B cell (primary cell): ENCODE data around the gene C1QBP. TPM values are rescaled to one million over a fixed set of nuclear protein-coding genes. Genes with fewer than 3 reads are reported as not detected.
A peak's percentile ranks its signal among the peaks of the same experiment; 100 is the strongest.

ENCODE experiments used
- ATAC-seq: fragments of 200-7000 bp; cut with Tn5 transposase; one replicate; pipeline ENCODE4 v1.10.0; 2021; ENCODE audit warnings: low read depth, mild to moderate bottlenecking, moderate number of reproducible peaks, moderate library complexity
- CTCF ChIA-PET: fragments of 350-600 bp; sonication (Branson Sonifier 250); formaldehyde crosslinking; loops from one replicate; lab custom pipeline; 2021; ENCODE audit warnings: antibody characterized with exemption, inconsistent platforms; lab: Charles Lee
- POLR2A ChIA-PET: fragments of 350-600 bp; sonication (Branson Sonifier 250); formaldehyde crosslinking; loops from one replicate; lab custom pipeline; 2021; ENCODE audit warnings: antibody characterized with exemption; lab: Charles Lee
- DNase-seq: peaks from one replicate; pipeline ENCODE4 v3.0.0; 2013
- H2AFZ ChIP-seq: 2 replicates; pipeline ENCODE4 v1.6.1; 2012; ENCODE audit warnings: mild to moderate bottlenecking, low read depth, low read length; ENCODE audit not compliant: insufficient read depth, poor library complexity, severe bottlenecking
- H3K27ac ChIP-seq, 2 donors: 1 replicate in 1 of 2; 2 replicates in 1 of 2; pipeline ENCODE4 v1.5.1; 2012 to 2013; ENCODE audit warnings: low read length in 2 of 2, mild to moderate bottlenecking in 2 of 2, moderate library complexity in 1 of 2
- H3K27me3 ChIP-seq, 4 experiments: fragments of 200-600 bp in 1 of 4; sonication (generic) in 1 of 4; replicated peaks in 1 of 4; 1 replicate in 2 of 4; 2 replicates in 2 of 4; pipeline versions ENCODE4 v1.6.1 to v1.7.0; 2013 to 2016; ENCODE audit warnings: low read length in 3 of 4, mild to moderate bottlenecking in 2 of 4, mixed read lengths in 1 of 4, moderate library complexity in 1 of 4; ENCODE audit not compliant: insufficient read depth in 4 of 4, control insufficient read depth in 3 of 4; ENCODE audit errors: control extremely low read depth in 1 of 4
- H3K36me3 ChIP-seq, 2 experiments: replicated peaks in 1 of 2; 1 replicate in 1 of 2; 2 replicates in 1 of 2; pipeline versions ENCODE4 v1.6.1 to v1.7.1; 2013; ENCODE audit warnings: low read length in 1 of 2; ENCODE audit not compliant: insufficient read depth in 2 of 2, control insufficient read depth in 1 of 2; ENCODE audit errors: control extremely low read depth in 1 of 2, extremely low read depth in 1 of 2
- H3K4me1 ChIP-seq, 2 donors: fragments of 200-600 bp in 1 of 2; sonication (generic) in 1 of 2; 1 replicate in 1 of 2; 2 replicates in 1 of 2; pipeline versions ENCODE4 v1.5.1 to v1.6.1; 2013 to 2017; ENCODE audit warnings: low read length in 2 of 2; ENCODE audit not compliant: control insufficient read depth in 2 of 2, insufficient read depth in 2 of 2
- H3K4me2 ChIP-seq: replicated peaks from 2 replicates; pipeline ENCODE3; 2012; ENCODE audit warnings: mild to moderate bottlenecking, low read depth, low read length; ENCODE audit not compliant: poor library complexity, severe bottlenecking
- H3K4me3 ChIP-seq, 5 experiments: fragments of 200-600 bp in 1 of 5; sonication (generic) in 1 of 5; 1 replicate in 3 of 5; 2 replicates in 2 of 5; pipeline versions ENCODE4 v1.5.1 to v1.7.0; 2011 to 2016; ENCODE audit warnings: low read length in 4 of 5, mild to moderate bottlenecking in 4 of 5, low read depth in 2 of 5, control low read depth in 1 of 5, moderate library complexity in 1 of 5; ENCODE audit not compliant: insufficient read depth in 1 of 5; ENCODE audit errors: control extremely low read depth in 1 of 5, extremely low read depth in 1 of 5
- H3K79me2 ChIP-seq: fragments of 200-600 bp; sonication (generic); one replicate; pipeline ENCODE4 v1.6.0; 2016; ENCODE audit warnings: low read length; ENCODE audit not compliant: control insufficient read depth, insufficient read depth
- H3K9ac ChIP-seq: fragments of 200-600 bp; sonication (generic); 2 replicates; pipeline ENCODE4 v1.6.1; 2017; ENCODE audit warnings: mild to moderate bottlenecking, low read length, moderate library complexity
- H3K9me3 ChIP-seq, 3 donors: one replicate each; pipeline versions ENCODE4 v1.6.1 to v1.7.1; 2013; ENCODE audit warnings: low read length in 2 of 3; ENCODE audit not compliant: control insufficient read depth in 2 of 3, insufficient read depth in 1 of 3; ENCODE audit errors: control extremely low read depth in 1 of 3
- H4K20me1 ChIP-seq: 2 replicates; pipeline ENCODE4 v1.6.0; 2012; ENCODE audit warnings: mild to moderate bottlenecking, low read length; ENCODE audit not compliant: insufficient read depth, control insufficient read depth, poor library complexity, severe bottlenecking
- H3K27ac Mint-ChIP-seq: one replicate; pipeline ENCODE4 v1.8.0; 2021; ENCODE audit warnings: mixed read lengths
- H3K27me3 Mint-ChIP-seq: one replicate; pipeline ENCODE4 v1.8.0; 2021; ENCODE audit warnings: mixed read lengths
- H3K4me1 Mint-ChIP-seq: one replicate; pipeline ENCODE4 v1.8.0; 2021; ENCODE audit warnings: mixed read lengths
- H3K4me3 Mint-ChIP-seq: one replicate; pipeline ENCODE4 v1.8.0; 2021; ENCODE audit warnings: mixed read lengths
- H3K9me3 Mint-ChIP-seq: one replicate; pipeline ENCODE4 v1.8.0; 2022; ENCODE audit warnings: mixed read lengths; ENCODE audit not compliant: insufficient read depth
- CTCF ChIP-seq: fragments of 200-600 bp; IDR thresholded peaks from one replicate; pipeline ENCODE4 v1.8.0; 2022; ENCODE audit warnings: antibody characterized with exemption, mild to moderate bottlenecking
- EZH2 ChIP-seq: IDR thresholded peaks from 2 replicates; pipeline ENCODE4 v1.6.1; 2012; ENCODE audit warnings: borderline replicate concordance, low read depth, mild to moderate bottlenecking, moderate library complexity, low read length; ENCODE audit not compliant: insufficient read depth, poor library complexity, severe bottlenecking
- WGBS: methylation state at CpG from one replicate; pipeline ENCODE4 v1.1.5; 2013; ENCODE audit warnings: missing lambda C conversion rate; ENCODE audit not compliant: insufficient coverage; 5-methylcytosine and 5-hydroxymethylcytosine counted together
- intact Hi-C: fragments of 100-400 bp; cut with micrococcal nuclease; formaldehyde crosslinking; loops from one replicate; pipeline ENCODE4 v1.10.0; 2022
- polyA plus RNA-seq: library from polyadenylated mRNA; depleted of rRNA; stranded (reverse); fragments of >200 nt; gene quantifications from 2 replicates; pipeline ENCODE4 v1.2.3, GENCODE V29; 2012
- total RNA-seq, 2 donors: library from RNA; stranded (reverse); fragments of 120-200 nt in 1 of 2; gene quantifications; 1 replicate in 1 of 2; 2 replicates in 1 of 2; pipeline versions ENCODE4 v1.2.3 to v1.2.4, GENCODE V29; 2013 to 2022

C1QBP gene
- total and polyA plus RNA-seq, 2 donors (not counting 1 experiment from before 2014, with no cell fraction given): 60.3 to 62.2 TPM

- H3K27me3 Mint-ChIP-seq: no peaks in the 10 kb centered on the region
- peaks cover 43% of the 10 kb centered on the region for H3K79me2 ChIP-seq
- H4K20me1 ChIP-seq: peaks cover 15% of the 10 kb centered on the region
- intact Hi-C loops: loop anchor here (1.0 to 10.0 kb wide), 7 partner anchors 15 to 1952 kb away; partner anchors contain the start of genes C17orf100, C1QBP, FGF11 and MED31
- ATAC-seq (peak; percentile 0), DNase-seq (no peak)
- H3K27ac Mint-ChIP-seq: peak within 1 kb of the TSS; percentile 97
- H3K4me3 ChIP-seq: peak within 1 kb of the TSS; percentile 90 to 99 (median 92)
- H3K4me3 Mint-ChIP-seq: peak within 1 kb of the TSS; percentile 94
- TF ChIP-seq EZH2 (no peak), CTCF (no peak)
- POLR2A ChIA-PET: interaction anchor here (0.6 to 2.1 kb wide), 6 partner anchors 15 to 772 kb away, joined by 4 to 14 read pairs (median 8); partner anchors contain the start of genes DHX33, NUP88 and RPAIN
- CTCF ChIA-PET: interaction anchor here (1.0 to 1.9 kb wide), 2 partner anchors 15 to 17 kb away, joined by 3 to 6 read pairs; partner anchors contain the start of gene DHX33
- peak within 1 kb of the TSS; percentile 99 for H2AFZ ChIP-seq
- H3K4me1 Mint-ChIP-seq: peaks cover 42% of the 10 kb centered on the region
- peak within 1 kb of the TSS; percentile 95 for H3K4me2 ChIP-seq
- H3K9me3 Mint-ChIP-seq: no peaks in the 10 kb centered on the region
- H3K27ac ChIP-seq: peak within 1 kb of the TSS; percentile 99 to 100
- no peaks in the 10 kb centered on the region for H3K27me3 ChIP-seq
- H3K9ac ChIP-seq: peak within 1 kb of the TSS; percentile 91
- WGBS: 1% methylated on average over 24 of the region's 29 CpGs
- H3K36me3 ChIP-seq: peaks cover 13 to 64% of the 10 kb centered on the region in 2 experiments
- peaks cover 17 to 26% of the 10 kb centered on the region in 2 donors for H3K4me1 ChIP-seq
- H3K9me3 ChIP-seq: no peaks in the 10 kb centered on the region
Observed at GRCh38 chr17:5485270-5486205, 46.6 kb upstream of the C1QBP start, which contains the start of gene DERL2. Gene DERL2 (minus strand): TSS chr17:5486178. CDS start chr17:5486161, 17 bp downstream.
